ENCODE data around the gene CREG2. TPM values are rescaled to one million over a fixed set of nuclear protein-coding genes. Genes with fewer than 3 reads are reported as not detected.
"Not testable (repeated sequence)": the region's sequence is repeated elsewhere in the genome, so short reads cannot be mapped to it uniquely, and the experiment has no call there.

Gene CREG2
- total RNA-seq, 1 experiment from 2014 or later: not detected

GRCh38 chr2:101356055-101356454 is 31.2 kb downstream of the CREG2 start:
- ChIA-PET POLR2A (ENCODE audit: low non-redundant PET) (no interaction called here), CTCF (no interaction called here)
- peaks cover 5% of the 10 kb centered on the region for H3K27me3 ChIP-seq (replicated peaks; ENCODE audit: insufficient read depth, low read depth, low read length, poor library complexity)
- no peak overlapping the region for H3K27ac ChIP-seq (ENCODE audit: low read depth, low read length, poor library complexity, severe bottlenecking)
- no TSS peak for BruUV-seq (replicated peaks)
- H3K36me3 ChIP-seq (ENCODE audit: insufficient read depth, low read length, poor library complexity, severe bottlenecking): no peaks in the 10 kb centered on the region
- intact Hi-C loops (cut with micrococcal nuclease; ENCODE audit: unreplicated experiment): no loop called here
- no peaks in the 10 kb centered on the region for H3K4me1 ChIP-seq (ENCODE audit: insufficient read depth, low read length, poor library complexity, severe bottlenecking)
- H3K4me3 ChIP-seq (ENCODE audit: low read depth, low read length, poor library complexity, severe bottlenecking): no peak overlapping the region
- no peak for TF ChIP-seq EZH2 (IDR thresholded peaks at IDR 0.05; ENCODE audit: borderline replicate concordance, low read depth, low read length, poor library complexity, severe bottlenecking)
- TF ChIP-seq, protein P1, sequence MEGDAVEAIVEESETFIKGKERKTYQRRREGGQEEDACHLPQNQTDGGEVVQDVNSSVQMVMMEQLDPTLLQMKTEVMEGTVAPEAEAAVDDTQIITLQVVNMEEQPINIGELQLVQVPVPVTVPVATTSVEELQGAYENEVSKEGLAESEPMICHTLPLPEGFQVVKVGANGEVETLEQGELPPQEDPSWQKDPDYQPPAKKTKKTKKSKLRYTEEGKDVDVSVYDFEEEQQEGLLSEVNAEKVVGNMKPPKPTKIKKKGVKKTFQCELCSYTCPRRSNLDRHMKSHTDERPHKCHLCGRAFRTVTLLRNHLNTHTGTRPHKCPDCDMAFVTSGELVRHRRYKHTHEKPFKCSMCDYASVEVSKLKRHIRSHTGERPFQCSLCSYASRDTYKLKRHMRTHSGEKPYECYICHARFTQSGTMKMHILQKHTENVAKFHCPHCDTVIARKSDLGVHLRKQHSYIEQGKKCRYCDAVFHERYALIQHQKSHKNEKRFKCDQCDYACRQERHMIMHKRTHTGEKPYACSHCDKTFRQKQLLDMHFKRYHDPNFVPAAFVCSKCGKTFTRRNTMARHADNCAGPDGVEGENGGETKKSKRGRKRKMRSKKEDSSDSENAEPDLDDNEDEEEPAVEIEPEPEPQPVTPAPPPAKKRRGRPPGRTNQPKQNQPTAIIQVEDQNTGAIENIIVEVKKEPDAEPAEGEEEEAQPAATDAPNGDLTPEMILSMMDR (conservative IDR thresholded peaks at IDR 0.05; ENCODE audit: low read depth, low read length): no peak
- H3K9me3 ChIP-seq (ENCODE audit: low read depth, low read length, poor library complexity, severe bottlenecking): no peaks in the 10 kb centered on the region
- DNase-seq (ENCODE audit: low spot score): no peak

DNA sequence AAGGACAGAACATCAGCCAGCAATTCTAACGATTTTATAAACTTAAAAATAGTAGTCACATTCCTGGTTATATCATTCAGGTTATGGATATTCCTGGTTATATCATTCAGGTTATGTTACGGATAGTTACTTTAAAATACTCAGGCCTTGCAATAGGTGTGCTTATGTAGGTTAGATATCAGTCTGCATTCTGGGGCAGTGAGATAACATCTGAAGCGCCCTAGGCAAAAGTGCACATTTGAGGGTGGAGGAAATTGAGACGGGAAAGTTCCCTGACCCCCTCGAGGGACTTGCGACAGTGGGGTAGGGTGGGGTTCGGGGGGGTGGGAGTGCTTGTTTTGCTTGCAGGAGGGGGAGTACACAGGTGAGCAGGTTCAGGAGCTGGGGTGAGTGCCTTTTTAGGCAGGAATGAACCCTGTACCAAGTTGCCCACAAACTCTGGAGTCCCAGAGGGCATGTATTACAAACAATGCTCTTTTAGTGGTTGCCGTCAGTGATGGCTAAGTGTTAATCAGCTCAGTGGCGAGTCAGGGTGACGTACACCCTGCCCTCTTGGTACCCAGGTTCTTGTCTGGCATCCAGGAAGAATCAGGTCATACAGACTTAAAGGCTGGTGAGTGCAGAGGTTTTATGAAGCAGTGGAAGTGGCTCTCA is 31.8 kb downstream of the CREG2 start:
- H3K9me3 ChIP-seq (ENCODE audit: low read depth, low read length, poor library complexity, severe bottlenecking): no peaks in the 10 kb centered on the region
- H3K4me1 ChIP-seq (ENCODE audit: insufficient read depth, low read length, poor library complexity, severe bottlenecking): no peaks in the 10 kb centered on the region
- no peak for TF ChIP-seq EZH2 (IDR thresholded peaks at IDR 0.05; ENCODE audit: borderline replicate concordance, low read depth, low read length, poor library complexity, severe bottlenecking)
- TF ChIP-seq, protein P1 (conservative IDR thresholded peaks at IDR 0.05; ENCODE audit: low read depth, low read length): no peak
- peaks cover under 1% of the 10 kb centered on the region for H3K27me3 ChIP-seq (replicated peaks; ENCODE audit: insufficient read depth, low read depth, low read length, poor library complexity)
- no peak for DNase-seq (ENCODE audit: low spot score)
- no peak overlapping the region for H3K27ac ChIP-seq (ENCODE audit: low read depth, low read length, poor library complexity, severe bottlenecking)
- ChIA-PET CTCF (no interaction called here), POLR2A (ENCODE audit: low non-redundant PET) (no interaction called here)
- intact Hi-C loops (cut with micrococcal nuclease; ENCODE audit: unreplicated experiment): no loop called here
- H3K4me3 ChIP-seq (ENCODE audit: low read depth, low read length, poor library complexity, severe bottlenecking): no peak overlapping the region
- no peaks in the 10 kb centered on the region for H3K36me3 ChIP-seq (ENCODE audit: insufficient read depth, low read length, poor library complexity, severe bottlenecking)
- BruUV-seq (replicated peaks): no TSS peak

DNA sequence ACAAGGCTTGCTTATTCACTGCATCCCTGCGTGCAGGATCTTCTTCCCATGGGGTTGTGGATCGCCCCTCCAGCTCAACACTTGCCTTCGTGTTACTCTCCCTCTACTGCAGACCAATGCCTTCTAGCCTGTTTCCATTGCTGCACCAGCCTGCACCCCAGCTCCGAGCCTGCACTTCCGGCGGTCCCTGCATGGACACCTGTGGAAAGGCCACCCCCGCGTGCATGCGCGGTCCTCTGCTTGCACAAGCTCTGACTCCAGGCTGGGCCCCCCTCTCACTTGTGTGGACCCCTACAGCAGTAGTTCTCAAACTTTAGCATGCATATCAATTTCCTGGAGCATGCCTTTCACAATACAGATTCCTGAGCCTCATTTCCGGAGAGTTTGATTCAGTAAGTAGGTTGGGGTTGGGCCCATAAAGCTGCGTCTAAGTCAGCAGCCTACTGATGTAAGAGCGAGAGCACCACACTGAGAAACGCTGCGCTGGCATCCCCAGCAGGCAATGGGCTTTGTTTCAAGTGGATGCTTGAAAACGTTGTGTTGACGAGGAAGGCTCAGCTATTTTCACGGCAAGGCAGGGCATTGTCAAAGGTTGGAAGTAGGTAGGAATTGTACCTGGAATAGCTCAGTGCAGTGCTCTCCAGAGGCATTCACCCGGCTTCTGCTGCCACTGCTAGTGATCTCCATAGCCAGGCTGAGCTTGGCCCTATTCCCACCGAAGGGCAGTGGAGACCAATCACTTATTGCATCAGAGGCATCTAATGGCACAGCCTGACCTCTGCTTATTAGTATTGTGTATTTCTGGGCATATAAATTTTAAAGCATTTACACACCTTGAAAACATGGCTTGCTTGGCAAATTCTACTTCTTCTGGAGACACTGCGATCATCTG is 32.6 kb downstream of the CREG2 start:
- DNase-seq (ENCODE audit: low spot score): no peak
- Histone ChIP-seq H3K9me3 (ENCODE audit: low read depth, low read length, poor library complexity, severe bottlenecking) (no peaks in the 10 kb centered on the region), H3K27ac (ENCODE audit: low read depth, low read length, poor library complexity, severe bottlenecking) (no peak overlapping the region), H3K27me3 (replicated peaks; ENCODE audit: insufficient read depth, low read depth, low read length, poor library complexity) (no peaks in the 10 kb centered on the region), H3K4me1 (ENCODE audit: insufficient read depth, low read length, poor library complexity, severe bottlenecking) (no peaks in the 10 kb centered on the region), H3K36me3 (ENCODE audit: insufficient read depth, low read length, poor library complexity, severe bottlenecking) (no peaks in the 10 kb centered on the region), H3K4me3 (ENCODE audit: low read depth, low read length, poor library complexity, severe bottlenecking) (no peak overlapping the region)
- intact Hi-C loops (cut with micrococcal nuclease; ENCODE audit: unreplicated experiment): no loop called here
- ChIA-PET CTCF (interaction anchor here (0.9 kb wide), 1 partner anchor 12 kb away, joined by 3 read pairs; no protein-coding TSS in a partner anchor), POLR2A (ENCODE audit: low non-redundant PET) (no interaction called here)
- BruUV-seq (replicated peaks): no TSS peak
- TF ChIP-seq, protein P1 (conservative IDR thresholded peaks at IDR 0.05; ENCODE audit: low read depth, low read length): no peak
- no peak for TF ChIP-seq EZH2 (IDR thresholded peaks at IDR 0.05; ENCODE audit: borderline replicate concordance, low read depth, low read length, poor library complexity, severe bottlenecking)

DNA sequence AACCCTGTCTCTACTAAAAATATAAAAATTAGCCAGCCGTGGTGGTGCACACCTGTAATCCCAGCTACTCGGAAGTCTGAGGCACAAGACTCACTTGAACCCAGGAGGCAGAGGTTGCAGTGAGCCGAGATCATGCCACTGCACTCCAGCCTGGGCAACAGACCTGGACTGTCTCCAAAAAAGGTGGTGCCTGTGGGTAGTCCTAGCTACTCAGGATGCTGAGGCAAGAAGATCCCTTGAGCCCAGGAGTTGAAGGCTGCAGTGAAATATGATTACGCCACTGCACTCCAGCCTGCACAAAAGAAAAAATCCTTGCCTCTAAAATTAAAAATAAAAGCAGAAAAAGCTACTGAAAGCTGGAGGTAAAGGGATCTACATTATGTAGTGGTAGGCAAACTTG is 34.7 kb downstream of the CREG2 start:
- H3K36me3 ChIP-seq (ENCODE audit: insufficient read depth, low read length, poor library complexity, severe bottlenecking); H3K4me3 ChIP-seq (ENCODE audit: low read depth, low read length, poor library complexity, severe bottlenecking); H3K9me3 ChIP-seq (ENCODE audit: low read depth, low read length, poor library complexity, severe bottlenecking); H3K27me3 ChIP-seq (replicated peaks; ENCODE audit: insufficient read depth, low read depth, low read length, poor library complexity); intact Hi-C loops (cut with micrococcal nuclease; ENCODE audit: unreplicated experiment); DNase-seq (ENCODE audit: low spot score); POLR2A ChIA-PET (ENCODE audit: low non-redundant PET); BruUV-seq (replicated peaks); H3K4me1 ChIP-seq (ENCODE audit: insufficient read depth, low read length, poor library complexity, severe bottlenecking); H3K27ac ChIP-seq (ENCODE audit: low read depth, low read length, poor library complexity, severe bottlenecking): not testable (repeated sequence)
- CTCF ChIA-PET: interaction anchor here (1.1 kb wide), 1 partner anchor 10 kb away, joined by 3 read pairs; no protein-coding TSS in a partner anchor

All from A673 (cell line).